Measurements from ENCODE around the gene CEMIP. TPM values are rescaled to one million over a fixed set of nuclear protein-coding genes. Genes with fewer than 3 reads are reported as not detected.

CEMIP gene
- total RNA-seq, 1 experiment from 2014 or later, result 0.61 TPM

DNA sequence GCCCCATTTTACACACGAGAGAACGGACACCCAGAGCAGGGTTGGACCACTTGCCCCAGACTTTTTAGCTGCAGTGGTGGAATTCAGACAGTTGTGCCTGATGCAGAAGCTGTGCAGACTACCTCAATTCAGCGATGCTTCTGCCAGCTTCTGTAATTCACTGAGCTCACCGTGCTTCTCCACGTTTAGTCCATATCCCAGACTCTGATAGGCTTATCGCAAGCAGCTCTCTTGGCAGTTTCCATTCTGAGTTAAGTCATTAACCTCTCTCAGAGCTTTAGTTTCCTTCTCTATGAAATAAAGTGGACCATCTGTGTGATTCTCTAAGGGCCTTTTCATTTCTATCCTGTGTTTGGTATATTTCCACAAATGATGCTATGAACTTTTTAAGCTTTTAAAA is 47.0 kb upstream of the CEMIP start:
- DNase-seq, result no peak
- Histone ChIP-seq H3K9me3 (ENCODE audit: insufficient read depth, low read depth) (no peaks in the 10 kb centered on the region), H4K20me1 (ENCODE audit: insufficient read depth) (peaks cover 30% of the 10 kb centered on the region), H3K9me2 (ENCODE audit: insufficient read depth) (no peaks in the 10 kb centered on the region), H3K4me3 (no peak overlapping the region), H3K27me3 (ENCODE audit: insufficient read depth, low read depth) (no peaks in the 10 kb centered on the region), H2AFZ (no peak overlapping the region), H3K27ac (no peak overlapping the region), H3K4me2 (no peak overlapping the region), H3K4me1 (replicated peaks; ENCODE audit: insufficient read depth) (peaks cover 12% of the 10 kb centered on the region), H3F3A (ENCODE audit: insufficient read depth, low read depth) (peaks cover 13% of the 10 kb centered on the region; the same call in 1 of the 2 replicates), H3K36me3 (ENCODE audit: low read depth) (no peaks in the 10 kb centered on the region), H3K79me2 (ENCODE audit: low read depth) (peaks cover 97% of the 10 kb centered on the region)
- intact Hi-C loops (cut with micrococcal nuclease; ENCODE audit: unreplicated experiment), result no loop called here
- POLR2A ChIA-PET (ENCODE audit: unreplicated experiment), result no interaction called here
- no TSS peak for BruUV-seq (replicated peaks)
- CTCF ChIA-PET, result no interaction called here
- TF ChIP-seq, protein P1, sequence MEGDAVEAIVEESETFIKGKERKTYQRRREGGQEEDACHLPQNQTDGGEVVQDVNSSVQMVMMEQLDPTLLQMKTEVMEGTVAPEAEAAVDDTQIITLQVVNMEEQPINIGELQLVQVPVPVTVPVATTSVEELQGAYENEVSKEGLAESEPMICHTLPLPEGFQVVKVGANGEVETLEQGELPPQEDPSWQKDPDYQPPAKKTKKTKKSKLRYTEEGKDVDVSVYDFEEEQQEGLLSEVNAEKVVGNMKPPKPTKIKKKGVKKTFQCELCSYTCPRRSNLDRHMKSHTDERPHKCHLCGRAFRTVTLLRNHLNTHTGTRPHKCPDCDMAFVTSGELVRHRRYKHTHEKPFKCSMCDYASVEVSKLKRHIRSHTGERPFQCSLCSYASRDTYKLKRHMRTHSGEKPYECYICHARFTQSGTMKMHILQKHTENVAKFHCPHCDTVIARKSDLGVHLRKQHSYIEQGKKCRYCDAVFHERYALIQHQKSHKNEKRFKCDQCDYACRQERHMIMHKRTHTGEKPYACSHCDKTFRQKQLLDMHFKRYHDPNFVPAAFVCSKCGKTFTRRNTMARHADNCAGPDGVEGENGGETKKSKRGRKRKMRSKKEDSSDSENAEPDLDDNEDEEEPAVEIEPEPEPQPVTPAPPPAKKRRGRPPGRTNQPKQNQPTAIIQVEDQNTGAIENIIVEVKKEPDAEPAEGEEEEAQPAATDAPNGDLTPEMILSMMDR (conservative IDR thresholded peaks at IDR 0.05), result no peak
- no peak for TF ChIP-seq EZH2 (IDR thresholded peaks at IDR 0.05; ENCODE audit: low read depth)

DNA sequence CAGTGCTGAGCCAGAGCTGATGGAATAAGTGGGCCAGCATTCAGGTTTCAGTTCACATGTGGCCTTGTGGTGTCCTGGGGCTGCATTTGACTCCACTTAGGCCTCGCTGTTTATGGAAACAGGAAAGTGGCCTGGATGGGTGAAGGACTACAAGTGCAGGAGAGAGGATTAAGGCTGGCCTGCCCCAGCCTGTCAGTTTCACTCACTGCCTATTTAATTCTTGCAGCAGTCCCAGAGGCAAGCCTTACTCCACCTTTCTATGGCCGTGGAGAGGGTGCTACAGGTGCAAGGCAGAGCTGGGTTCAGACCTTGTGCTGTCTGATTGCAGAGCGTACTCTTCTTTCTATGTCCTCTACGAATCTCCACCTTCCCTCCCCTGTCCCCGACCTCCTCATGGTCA is 46.4 kb upstream of the CEMIP start:
- TF ChIP-seq EZH2 (IDR thresholded peaks at IDR 0.05; ENCODE audit: low read depth), result no peak
- TF ChIP-seq, protein P1 (conservative IDR thresholded peaks at IDR 0.05), result no peak
- no peak overlapping the region for H3K4me3 ChIP-seq
- DNase-seq, result no peak
- ChIA-PET CTCF (no interaction called here), POLR2A (ENCODE audit: unreplicated experiment) (no interaction called here)
- H4K20me1 ChIP-seq (ENCODE audit: insufficient read depth), result peaks cover 30% of the 10 kb centered on the region
- H3K36me3 ChIP-seq (ENCODE audit: low read depth), result no peaks in the 10 kb centered on the region
- no peaks in the 10 kb centered on the region for H3K27me3 ChIP-seq (ENCODE audit: insufficient read depth, low read depth)
- H3K79me2 ChIP-seq (ENCODE audit: low read depth), result peaks cover 97% of the 10 kb centered on the region
- H3K4me2 ChIP-seq, result no peak overlapping the region
- H3K9me2 ChIP-seq (ENCODE audit: insufficient read depth), result no peaks in the 10 kb centered on the region
- intact Hi-C loops (cut with micrococcal nuclease; ENCODE audit: unreplicated experiment), result no loop called here
- no peaks in the 10 kb centered on the region for H3K9me3 ChIP-seq (ENCODE audit: insufficient read depth, low read depth)
- H3K4me1 ChIP-seq (replicated peaks; ENCODE audit: insufficient read depth), result peaks cover 6% of the 10 kb centered on the region; the same call in 1 of the 2 replicates
- peaks cover 13% of the 10 kb centered on the region; the same call in 1 of the 2 replicates for H3F3A ChIP-seq (ENCODE audit: insufficient read depth, low read depth)
- BruUV-seq (replicated peaks), result no TSS peak
- no peak overlapping the region for H2AFZ ChIP-seq
- no peak overlapping the region for H3K27ac ChIP-seq

DNA sequence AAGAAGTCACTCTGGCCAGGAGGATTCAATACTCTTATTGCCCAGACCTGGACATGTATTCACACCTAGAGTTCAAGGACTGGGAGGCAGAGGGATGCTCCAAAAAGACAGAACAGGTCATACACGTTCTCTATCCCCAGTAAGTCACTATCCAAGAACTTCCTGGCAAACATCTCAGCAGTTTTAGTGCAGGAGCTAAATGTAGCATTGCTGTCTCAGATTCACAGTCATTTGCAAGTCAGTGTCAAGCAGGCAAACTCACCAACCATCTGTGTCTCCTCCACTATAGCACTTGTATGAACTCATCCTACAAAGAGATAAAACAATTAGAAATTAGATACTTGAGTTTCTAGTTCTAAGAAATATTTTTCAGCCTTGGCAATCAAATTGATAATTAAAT is 45.7 kb upstream of the CEMIP start:
- Histone ChIP-seq H2AFZ (no peak overlapping the region), H3K9me3 (ENCODE audit: insufficient read depth, low read depth) (no peaks in the 10 kb centered on the region), H3K36me3 (ENCODE audit: low read depth) (no peaks in the 10 kb centered on the region), H3K4me2 (no peak overlapping the region), H3F3A (ENCODE audit: insufficient read depth, low read depth) (peaks cover 11% of the 10 kb centered on the region; the same call in 1 of the 2 replicates), H3K9me2 (ENCODE audit: insufficient read depth) (no peaks in the 10 kb centered on the region), H4K20me1 (ENCODE audit: insufficient read depth) (peaks cover 27% of the 10 kb centered on the region), H3K4me3 (no peak overlapping the region), H3K27me3 (ENCODE audit: insufficient read depth, low read depth) (no peaks in the 10 kb centered on the region), H3K79me2 (ENCODE audit: low read depth) (peaks cover 97% of the 10 kb centered on the region), H3K27ac (no peak overlapping the region), H3K4me1 (replicated peaks; ENCODE audit: insufficient read depth) (no peaks in the 10 kb centered on the region; the same call in 1 of the 2 replicates)
- POLR2A ChIA-PET (ENCODE audit: unreplicated experiment), result no interaction called here
- intact Hi-C loops (cut with micrococcal nuclease; ENCODE audit: unreplicated experiment), result no loop called here
- TF ChIP-seq, protein P1 (conservative IDR thresholded peaks at IDR 0.05), result no peak
- no peak for TF ChIP-seq EZH2 (IDR thresholded peaks at IDR 0.05; ENCODE audit: low read depth)
- CTCF ChIA-PET, result no interaction called here
- BruUV-seq (replicated peaks), result no TSS peak
- DNase-seq, result no peak
